ENCODE measurements around the gene KIAA1328.

DNA sequence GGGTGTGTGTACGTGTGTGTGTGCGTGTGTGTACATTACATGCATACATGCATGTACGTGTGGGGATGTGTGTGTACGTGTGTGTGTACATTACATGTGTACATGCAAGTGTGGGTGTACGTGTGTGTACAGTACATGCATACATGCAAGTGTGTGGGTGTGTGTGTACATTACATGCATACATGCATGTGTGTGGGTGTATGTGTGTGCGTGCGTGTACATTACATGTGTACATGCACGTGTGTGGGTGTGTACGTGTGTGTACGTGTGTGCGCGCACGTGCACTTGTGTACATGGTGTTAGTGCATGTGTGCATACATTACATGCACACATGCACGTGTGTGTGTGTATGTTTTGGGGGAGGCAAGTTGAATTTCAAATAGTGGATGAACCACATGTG lies 436.0 kb downstream of the KIAA1328 start:
- TF ChIP-seq, protein P1, sequence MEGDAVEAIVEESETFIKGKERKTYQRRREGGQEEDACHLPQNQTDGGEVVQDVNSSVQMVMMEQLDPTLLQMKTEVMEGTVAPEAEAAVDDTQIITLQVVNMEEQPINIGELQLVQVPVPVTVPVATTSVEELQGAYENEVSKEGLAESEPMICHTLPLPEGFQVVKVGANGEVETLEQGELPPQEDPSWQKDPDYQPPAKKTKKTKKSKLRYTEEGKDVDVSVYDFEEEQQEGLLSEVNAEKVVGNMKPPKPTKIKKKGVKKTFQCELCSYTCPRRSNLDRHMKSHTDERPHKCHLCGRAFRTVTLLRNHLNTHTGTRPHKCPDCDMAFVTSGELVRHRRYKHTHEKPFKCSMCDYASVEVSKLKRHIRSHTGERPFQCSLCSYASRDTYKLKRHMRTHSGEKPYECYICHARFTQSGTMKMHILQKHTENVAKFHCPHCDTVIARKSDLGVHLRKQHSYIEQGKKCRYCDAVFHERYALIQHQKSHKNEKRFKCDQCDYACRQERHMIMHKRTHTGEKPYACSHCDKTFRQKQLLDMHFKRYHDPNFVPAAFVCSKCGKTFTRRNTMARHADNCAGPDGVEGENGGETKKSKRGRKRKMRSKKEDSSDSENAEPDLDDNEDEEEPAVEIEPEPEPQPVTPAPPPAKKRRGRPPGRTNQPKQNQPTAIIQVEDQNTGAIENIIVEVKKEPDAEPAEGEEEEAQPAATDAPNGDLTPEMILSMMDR (IDR thresholded peaks at IDR 0.05) = no peak
- no peak for TF ChIP-seq EP300 (IDR thresholded peaks at IDR 0.05)
- no peak for TF ChIP-seq POLR2AphosphoS5 (IDR thresholded peaks at IDR 0.05)

All from stomach (tissue), 4 donors.